ENCODE results near the gene SLC23A2.

The SLC23A2 gene

DNA sequence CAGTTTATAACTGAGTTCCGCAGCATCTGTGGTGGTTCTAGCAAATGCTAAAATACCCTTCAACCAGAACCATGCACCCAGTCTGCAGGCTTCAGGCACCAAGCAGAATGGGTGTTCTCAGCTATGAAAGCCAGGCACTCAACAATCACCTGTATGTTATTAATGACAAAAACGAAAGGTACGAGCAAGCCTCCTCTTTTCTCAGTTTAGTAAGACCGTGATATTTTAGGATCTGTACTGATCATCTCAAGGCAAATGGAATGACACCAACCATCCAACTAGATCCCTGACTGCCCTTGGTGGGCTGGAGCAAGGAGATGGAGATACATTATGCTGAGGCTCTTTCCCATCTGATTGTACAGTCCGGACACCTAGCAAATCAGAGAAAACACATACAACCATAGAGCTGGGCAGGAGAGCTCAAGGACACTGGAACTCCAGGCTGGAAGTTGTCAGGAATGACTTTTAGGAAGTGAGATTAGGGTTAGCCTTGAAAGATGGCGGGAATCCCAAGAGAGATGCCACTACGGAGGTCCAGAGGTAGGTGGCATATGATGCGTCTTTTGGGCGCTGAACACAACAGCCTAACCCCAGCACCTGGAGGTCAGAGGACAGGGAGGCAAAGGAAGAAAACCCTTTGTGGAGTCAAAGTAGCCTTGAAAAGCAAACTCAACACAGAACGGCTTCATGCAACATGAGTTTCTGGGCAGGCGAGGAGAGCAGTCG lies 33.4 kb downstream of the SLC23A2 start:
- TF ChIP-seq CTCF (IDR thresholded peaks at IDR 0.05; ENCODE audit: low read depth, low read length, poor library complexity, severe bottlenecking) = no peak
- no peak for TF ChIP-seq EZH2phosphoT487 (IDR thresholded peaks at IDR 0.05; ENCODE audit: borderline replicate concordance, low read length)
- Histone ChIP-seq H3K4me2 (ENCODE audit: low read length) (no peak overlapping the region), H3K4me3 (ENCODE audit: low read length) (no peak overlapping the region), H3K27ac (ENCODE audit: low read depth, low read length) (no peak overlapping the region), H3K4me1 (ENCODE audit: control insufficient read depth, low read length) (peaks cover 21% of the 10 kb centered on the region), H3K79me2 (ENCODE audit: control insufficient read depth, low read length) (peaks cover 70% of the 10 kb centered on the region), H3K9me3 (ENCODE audit: control insufficient read depth, insufficient read depth, low read length) (no peaks in the 10 kb centered on the region), H4K20me1 (ENCODE audit: control insufficient read depth, insufficient read depth, low read depth, low read length) (no peaks in the 10 kb centered on the region), H3K36me3 (ENCODE audit: control insufficient read depth, low read length) (peaks cover 48% of the 10 kb centered on the region), H3K27me3 (ENCODE audit: control insufficient read depth, low read length) (no peaks in the 10 kb centered on the region), H3K9me2 (replicated peaks; ENCODE audit: control insufficient read depth, low read length) (no peaks in the 10 kb centered on the region), H3F3A (ENCODE audit: control insufficient read depth, insufficient read depth) (peaks cover 2% of the 10 kb centered on the region)

- TF ChIP-seq EZH2phosphoT487 (IDR thresholded peaks at IDR 0.05; ENCODE audit: borderline replicate concordance, low read length) (no peak), CTCF (IDR thresholded peaks at IDR 0.05; ENCODE audit: low read depth, low read length, poor library complexity, severe bottlenecking) (no peak)
- no peak overlapping the region for H3K4me2 ChIP-seq (ENCODE audit: low read length)
- H3K27ac ChIP-seq (ENCODE audit: low read depth, low read length) = no peak overlapping the region
- peaks cover 55% of the 10 kb centered on the region for H3K36me3 ChIP-seq (ENCODE audit: control insufficient read depth, low read length)
- no peaks in the 10 kb centered on the region for H3K9me2 ChIP-seq (replicated peaks; ENCODE audit: control insufficient read depth, low read length)
- no peaks in the 10 kb centered on the region for H4K20me1 ChIP-seq (ENCODE audit: control insufficient read depth, insufficient read depth, low read depth, low read length)
- peaks cover 70% of the 10 kb centered on the region for H3K79me2 ChIP-seq (ENCODE audit: control insufficient read depth, low read length)
- H3K27me3 ChIP-seq (ENCODE audit: control insufficient read depth, low read length) = no peaks in the 10 kb centered on the region
- no peaks in the 10 kb centered on the region for H3K9me3 ChIP-seq (ENCODE audit: control insufficient read depth, insufficient read depth, low read length)
- H3K4me3 ChIP-seq (ENCODE audit: low read length) = no peak overlapping the region
- H3K4me1 ChIP-seq (ENCODE audit: control insufficient read depth, low read length) = peaks cover 21% of the 10 kb centered on the region
- no peaks in the 10 kb centered on the region for H3F3A ChIP-seq (ENCODE audit: control insufficient read depth, insufficient read depth)
These were observed 34.2 kb downstream of the SLC23A2 start for GRCh38 chr20:4966826-4967751.

GRCh38 chr20:4962241-4962855 lies 39.0 kb downstream of the SLC23A2 start:
- Histone ChIP-seq H3K9me3 (ENCODE audit: control insufficient read depth, insufficient read depth, low read length) (no peaks in the 10 kb centered on the region), H3F3A (ENCODE audit: control insufficient read depth, insufficient read depth) (peaks cover 15% of the 10 kb centered on the region), H3K27me3 (ENCODE audit: control insufficient read depth, low read length) (no peaks in the 10 kb centered on the region), H3K27ac (ENCODE audit: low read depth, low read length) (peak overlapping the region; percentile 41), H3K4me3 (ENCODE audit: low read length) (peak overlapping the region; percentile 55), H4K20me1 (ENCODE audit: control insufficient read depth, insufficient read depth, low read depth, low read length) (no peaks in the 10 kb centered on the region), H3K4me1 (ENCODE audit: control insufficient read depth, low read length) (peaks cover 48% of the 10 kb centered on the region), H3K9me2 (replicated peaks; ENCODE audit: control insufficient read depth, low read length) (no peaks in the 10 kb centered on the region), H3K4me2 (ENCODE audit: low read length) (peak overlapping the region; percentile 57), H3K79me2 (ENCODE audit: control insufficient read depth, low read length) (peaks cover 78% of the 10 kb centered on the region), H3K36me3 (ENCODE audit: control insufficient read depth, low read length) (peaks cover 29% of the 10 kb centered on the region)
- TF ChIP-seq CTCF (IDR thresholded peaks at IDR 0.05; ENCODE audit: low read depth, low read length, poor library complexity, severe bottlenecking) = no peak
- no peak for TF ChIP-seq EZH2phosphoT487 (IDR thresholded peaks at IDR 0.05; ENCODE audit: borderline replicate concordance, low read length)
